ENCODE measurements around the gene CALD1.
"Not testable (repeated sequence)": the region's sequence is repeated elsewhere in the genome, so short reads cannot be mapped to it uniquely, and the experiment has no call there.

The CALD1 gene

DNA sequence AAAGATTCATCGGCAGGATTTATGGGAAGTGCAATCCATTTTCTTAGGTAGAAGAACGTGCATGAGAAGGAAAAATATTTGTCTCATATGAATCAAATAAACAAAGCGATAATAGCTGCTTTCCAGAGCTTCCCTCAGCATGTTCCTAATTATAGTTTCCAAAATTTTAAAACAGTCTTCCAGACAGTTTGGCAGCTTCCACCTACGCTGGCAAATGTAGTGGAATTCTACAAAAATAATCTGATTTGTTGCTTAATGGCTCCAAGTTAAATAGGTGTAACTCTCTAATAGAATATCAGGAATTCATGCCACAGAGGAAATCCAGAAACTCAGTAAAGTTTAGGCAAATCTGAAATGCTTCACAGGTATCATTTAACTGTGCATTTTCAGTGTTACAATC, 183.6 kb downstream of the CALD1 start:
- no peak for DNase-seq

DNA sequence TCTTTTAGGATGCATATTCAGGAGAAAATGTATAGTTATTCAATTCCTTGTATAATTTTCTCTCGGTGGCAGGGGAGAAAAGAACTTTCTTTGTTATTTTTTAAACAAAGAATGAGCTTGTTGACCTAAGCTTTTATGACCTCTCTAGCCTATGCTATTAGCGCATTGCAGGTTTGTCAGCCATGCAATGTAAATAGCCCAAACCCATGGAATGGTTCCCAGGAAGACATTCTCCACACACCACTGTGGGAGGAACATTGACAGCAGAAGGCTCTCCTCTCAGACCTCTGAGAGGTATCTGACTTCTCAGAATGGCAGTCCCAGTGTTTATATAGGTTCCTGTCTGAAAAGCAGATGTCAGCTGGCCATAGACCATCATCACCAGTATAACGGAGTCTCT, 187.3 kb downstream of the CALD1 start:
- DNase-seq: no peak

DNA sequence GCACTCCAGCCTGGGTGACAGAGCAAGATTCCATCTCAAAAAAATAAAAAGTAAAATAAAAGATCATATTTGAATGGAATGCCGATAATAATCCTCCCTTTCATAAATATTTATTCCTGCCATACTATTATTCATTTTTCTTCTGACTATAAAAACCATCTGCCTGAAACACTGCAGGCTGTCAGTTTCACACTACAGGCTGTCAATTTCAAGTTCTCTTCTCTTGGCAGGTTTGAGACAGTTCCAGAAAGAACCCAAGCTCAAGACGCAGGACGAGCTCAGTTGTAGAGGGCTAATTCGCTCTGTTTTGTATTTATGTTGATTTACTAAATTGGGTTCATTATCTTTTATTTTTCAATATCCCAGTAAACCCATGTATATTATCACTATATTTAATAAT, 188.7 kb downstream of the CALD1 start:
- no peak for DNase-seq

DNA sequence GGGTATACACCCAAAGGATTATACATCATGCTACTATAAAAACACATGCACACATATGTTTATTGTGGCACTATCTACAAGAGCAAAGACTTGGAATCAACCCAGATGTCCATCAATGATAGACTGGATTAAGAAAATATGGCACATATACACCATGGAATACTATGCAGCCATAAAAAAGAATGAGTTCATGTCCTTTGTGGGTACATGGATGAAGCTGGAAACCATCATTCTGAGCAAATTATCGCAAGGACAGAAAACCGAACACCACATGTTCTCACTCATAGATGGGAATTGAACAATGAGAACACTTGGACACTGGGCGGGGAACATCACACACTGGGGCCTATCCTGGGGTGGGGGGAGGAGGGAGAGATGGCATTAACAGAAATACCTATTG, 202.2 kb downstream of the CALD1 start:
- DNase-seq: not testable (repeated sequence)

DNA sequence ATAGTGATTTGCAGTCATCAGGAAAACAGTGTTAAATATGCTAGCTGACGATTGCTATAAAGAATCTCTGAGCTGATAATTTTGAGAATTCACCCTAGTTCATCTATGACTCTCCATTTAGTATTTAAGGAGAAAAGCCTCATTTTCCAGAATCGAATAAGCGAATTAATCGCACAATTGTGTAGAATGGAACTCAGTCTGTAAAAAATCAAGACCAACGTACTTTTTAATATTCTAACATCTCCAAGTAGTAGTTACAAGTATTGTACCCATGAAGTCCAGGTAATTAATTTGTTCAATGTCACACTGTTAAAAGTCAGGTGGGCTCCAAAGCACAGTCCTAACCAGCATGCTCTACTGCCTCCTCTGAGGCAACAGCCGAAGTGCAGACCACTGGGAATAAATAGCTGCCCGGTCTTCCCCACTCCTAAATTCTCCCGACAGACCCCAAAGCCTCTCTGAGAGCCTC, 206.5 kb downstream of the CALD1 start:
- DNase-seq: no peak

DNA sequence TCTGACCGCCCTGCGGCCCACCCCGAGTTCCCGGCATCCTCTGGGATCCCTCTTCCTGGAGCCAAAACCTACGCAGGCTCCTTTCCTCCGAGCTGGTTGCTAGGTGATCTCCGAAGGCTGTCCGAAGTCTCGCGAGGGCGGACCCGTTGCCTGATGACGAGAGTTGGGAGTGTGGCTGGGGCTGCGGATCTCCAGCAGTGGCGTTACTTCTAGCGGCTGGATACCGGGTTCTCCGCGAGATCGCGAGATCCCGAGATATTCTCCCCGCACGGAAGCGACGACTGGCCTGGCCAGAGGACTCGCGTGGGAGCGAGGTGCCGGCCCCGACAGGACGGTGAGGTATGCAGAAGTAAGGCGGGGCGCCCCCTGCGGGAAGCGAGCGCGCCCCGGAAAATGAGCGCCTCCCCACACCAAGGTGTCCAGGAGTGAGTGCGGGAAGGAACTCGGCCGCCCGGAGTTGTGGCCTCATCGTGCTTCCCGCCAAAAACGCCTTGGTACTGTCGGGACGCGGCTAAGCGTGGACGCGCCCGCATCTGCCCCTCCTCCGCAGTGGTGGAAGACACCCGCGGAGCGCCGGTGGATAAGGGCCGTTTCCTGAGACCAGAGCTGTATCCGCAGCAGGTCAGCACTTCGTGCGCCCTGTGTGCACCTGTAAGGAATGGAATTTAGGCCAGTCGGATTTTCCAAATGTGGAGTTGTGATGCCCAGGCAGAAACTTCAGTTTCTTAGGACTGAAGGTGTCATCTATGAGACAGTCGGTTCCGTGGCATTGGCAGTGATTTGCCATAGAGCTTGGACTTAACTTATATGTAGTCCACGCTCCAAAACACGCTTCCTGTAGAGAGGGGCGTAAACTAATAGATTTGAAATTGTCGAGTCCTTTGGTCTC, 207.2 kb downstream of the CALD1 start, which contains the start of gene AGBL3:
Gene AGBL3 (plus strand): TSS at position 146 of the 889 bp plus-strand sequence. CDS start 1,426 bp downstream, outside the sequence.
- DNase-seq: peak; percentile 90

DNA sequence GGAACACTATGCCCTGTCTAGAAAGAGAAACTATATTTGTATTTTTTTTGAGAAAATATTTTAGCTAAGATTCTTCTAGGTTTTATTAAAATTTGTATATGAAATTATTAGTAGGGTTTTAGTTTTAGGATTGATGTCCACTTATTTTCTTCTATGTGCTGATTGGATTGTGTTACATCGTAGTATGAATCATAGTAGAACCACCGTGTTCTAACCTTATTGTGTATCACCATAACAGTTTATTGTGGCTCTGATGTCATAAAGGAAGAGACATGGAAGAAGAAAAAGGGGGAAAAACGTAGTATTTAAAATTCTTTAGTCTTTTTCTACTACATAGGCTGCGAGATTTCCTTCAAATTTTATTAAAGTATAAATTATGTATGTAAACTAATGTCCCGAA, 208.7 kb downstream of the CALD1 start:
- DNase-seq: no peak

DNA sequence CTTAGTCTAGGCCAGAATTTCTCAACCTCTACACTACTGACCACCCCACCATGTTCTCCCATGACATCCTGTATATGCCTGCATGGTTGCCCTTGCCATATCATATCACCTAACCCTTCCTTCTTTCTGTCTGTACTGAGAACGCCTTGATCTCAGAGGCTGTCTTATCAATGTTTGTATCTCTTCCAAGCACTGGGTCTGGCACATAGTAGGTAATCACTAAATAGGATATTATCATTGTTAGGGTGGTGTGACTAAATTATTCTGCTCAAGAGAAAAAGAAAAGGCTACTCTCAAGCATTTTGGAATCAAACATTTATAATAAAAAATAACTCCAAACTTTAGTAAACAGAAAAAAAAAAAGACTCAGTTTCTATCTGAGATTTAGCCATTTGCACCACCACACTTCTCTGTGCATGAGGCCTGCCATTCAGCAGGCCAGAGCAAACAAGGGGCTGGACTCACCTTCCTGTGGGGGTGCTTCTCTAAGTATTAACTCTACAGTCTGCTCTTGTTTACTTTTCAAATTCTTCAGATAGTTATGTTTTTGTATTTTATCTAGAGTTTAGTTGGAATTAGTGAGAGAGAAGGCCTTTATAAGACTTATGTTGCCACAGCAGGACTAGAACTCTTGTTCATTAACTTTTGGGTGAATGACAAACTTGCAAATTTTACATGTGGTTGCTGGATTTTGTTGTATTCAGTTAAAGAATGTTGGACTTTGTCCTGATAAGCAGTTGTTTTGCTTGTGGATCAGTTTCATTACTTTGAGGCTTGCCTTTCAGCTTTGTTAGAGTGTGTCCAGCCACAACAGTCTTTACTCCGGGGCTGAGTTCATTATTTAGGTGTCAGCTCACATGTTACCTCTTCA, 212.3 kb downstream of the CALD1 start:
- DNase-seq: no peak

DNA sequence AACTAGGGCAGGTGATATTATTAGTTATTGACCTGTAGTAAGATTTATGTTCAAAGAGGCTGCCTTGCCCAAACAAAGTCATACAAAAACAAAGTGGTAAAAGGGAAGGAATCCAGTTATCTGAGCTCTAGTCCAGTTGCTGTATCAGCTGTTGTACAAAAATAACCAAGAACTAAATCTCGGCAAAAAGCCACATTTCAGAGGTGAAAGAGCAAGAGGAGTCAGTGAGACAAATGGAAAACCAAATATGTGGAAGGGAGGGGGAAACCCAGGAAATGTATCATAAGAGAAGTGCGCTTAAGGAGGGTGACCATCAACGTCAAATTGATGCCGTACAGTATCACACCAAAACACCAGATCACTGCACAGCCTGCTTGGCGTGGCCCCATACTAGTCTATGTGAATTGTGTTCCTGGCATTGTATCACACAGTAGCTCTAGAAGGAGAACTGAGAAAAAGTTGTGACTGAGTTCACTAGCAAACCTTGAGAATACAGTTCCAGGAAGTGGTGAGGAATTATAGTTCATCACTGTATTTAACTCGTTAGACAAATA, 213.3 kb downstream of the CALD1 start:
- no peak for DNase-seq

DNA sequence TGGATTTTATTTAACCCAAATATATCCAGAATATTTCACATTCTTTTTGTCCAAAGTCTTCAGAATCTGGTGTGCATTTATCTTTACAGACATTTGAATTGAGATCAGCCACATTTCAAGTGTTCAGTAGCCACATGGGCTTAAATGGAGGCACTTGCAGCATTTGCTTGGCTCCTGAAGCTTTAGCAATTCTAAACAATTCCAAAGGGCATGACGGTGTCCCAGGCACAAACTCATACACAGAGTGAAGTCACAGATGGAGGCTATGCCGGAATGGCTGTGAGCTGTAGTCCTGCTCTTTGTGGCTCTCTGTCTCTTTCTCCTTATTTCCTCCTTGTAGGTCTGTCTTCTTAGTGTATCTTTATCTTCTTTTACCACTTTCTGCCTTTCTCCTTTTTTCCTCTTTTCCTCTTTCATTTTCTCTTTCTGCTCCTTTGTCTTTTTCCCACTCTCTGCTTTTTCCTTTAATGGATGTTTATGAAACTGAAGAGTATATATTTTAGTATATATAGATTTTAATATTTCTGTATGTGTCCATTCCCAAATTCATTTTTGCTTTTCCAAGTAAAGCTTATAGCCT, 214.5 kb downstream of the CALD1 start:
- DNase-seq: no peak

DNA sequence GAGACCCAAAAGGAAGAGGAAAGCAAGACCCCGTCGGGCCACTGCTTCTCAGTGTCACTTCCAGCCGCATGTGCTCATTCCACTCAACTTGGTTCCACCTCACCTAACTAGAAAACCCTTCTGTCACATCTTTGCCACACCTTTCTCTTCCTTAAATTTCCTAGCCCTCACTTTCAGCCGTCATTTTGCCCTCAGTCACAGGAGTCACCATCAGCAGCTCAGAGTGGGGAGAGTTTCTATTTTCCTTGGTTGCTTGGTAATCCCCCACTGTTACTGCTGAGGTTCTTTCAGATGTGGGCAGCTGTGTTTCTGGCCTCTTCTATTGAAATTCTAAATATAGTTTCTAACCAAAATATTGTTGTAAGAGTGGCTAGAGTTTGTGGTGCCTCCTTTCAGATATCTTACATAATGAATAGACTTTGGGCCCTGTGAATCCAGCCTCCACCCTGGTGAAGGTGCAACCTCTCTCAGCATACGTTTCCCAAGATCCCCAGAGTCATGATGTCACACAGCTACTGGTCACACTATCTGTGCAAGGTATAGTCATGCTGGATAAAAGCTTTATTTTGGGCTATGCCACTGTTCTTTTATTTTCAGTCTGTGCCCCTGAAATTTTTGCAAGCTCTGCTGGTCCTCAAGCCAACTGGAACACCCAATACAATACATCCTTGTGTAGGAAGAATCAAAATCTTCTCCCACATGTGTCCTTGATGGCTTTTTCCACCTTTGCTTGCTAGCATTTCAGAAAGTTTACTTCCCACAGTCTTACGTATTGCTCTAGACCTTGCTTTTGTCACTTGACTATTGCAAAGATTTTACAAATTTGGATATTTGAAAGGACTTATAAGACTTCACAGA, 216.0 kb downstream of the CALD1 start:
- DNase-seq: no peak

DNA sequence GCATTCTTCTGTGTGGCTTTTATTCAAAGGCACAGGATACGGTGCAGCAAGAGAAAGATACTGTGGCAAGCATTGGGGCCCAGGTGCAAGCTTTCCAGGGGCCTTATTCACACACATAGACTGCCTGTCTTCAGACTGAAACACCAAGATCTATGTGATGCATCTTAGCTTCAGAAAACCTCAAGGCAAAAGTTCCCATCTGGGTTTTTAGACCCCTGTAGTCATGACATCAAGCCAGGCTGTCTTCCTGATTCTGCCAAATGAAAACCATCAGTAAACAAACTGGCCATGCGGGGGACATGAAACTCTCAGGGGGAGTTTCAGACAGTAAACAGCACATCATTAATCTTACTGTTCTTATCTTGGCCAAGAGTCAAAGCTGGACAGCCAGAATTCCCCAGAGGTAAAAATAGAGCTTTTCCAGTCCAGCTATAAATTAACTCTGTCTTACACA, 216.7 kb downstream of the CALD1 start:
- no peak for DNase-seq

DNA sequence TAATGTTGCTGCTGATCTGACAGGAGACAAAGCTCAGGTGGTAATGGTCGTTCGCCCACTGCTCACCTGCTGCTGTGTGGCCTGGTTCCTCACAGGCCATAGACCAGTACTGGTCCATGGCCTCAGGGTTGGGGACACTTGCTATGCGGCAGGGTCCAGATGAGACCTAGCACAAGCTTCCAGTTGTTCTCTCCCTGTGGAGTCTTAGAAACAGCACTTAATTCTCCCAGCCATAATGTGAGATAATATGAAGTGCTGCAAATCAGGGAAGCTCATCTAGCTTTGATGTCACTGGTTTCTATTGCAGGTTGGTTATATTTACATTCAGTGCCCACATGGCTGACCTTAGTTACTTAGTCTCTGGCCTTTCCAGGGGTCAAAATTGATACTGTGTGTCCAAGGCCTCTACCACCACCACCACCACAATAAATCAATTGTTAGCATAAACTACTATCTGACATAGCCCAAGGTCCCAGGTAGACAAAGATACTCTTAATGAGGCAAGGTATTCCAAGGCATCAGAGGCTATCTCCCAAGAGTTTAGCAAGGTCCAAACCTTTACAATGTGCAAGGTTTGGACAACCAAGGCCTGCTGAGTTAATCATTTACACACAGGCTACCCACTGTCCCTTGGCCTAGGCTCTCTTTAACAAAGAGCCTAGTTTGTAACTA, 217.9 kb downstream of the CALD1 start:
- no peak for DNase-seq

DNA sequence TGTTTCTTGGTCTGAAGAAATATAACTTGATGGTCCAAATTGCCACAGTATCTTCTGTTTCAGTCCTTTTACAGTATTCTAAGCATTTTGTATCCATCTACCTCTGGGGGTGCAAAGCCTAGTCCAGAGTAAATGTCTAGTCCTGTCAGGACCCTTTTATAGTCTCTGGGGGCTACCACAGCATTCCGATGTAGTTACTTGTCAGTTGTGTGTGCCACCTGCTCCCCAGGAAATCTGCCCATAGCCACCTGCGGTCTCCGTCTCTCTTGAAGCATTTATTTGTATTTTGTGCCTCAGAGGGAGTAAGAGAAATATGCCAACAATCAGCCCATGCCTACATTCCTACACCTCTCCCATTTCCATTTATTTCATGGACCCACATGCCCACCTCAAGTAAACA, 219.7 kb downstream of the CALD1 start:
- no peak for DNase-seq

DNA sequence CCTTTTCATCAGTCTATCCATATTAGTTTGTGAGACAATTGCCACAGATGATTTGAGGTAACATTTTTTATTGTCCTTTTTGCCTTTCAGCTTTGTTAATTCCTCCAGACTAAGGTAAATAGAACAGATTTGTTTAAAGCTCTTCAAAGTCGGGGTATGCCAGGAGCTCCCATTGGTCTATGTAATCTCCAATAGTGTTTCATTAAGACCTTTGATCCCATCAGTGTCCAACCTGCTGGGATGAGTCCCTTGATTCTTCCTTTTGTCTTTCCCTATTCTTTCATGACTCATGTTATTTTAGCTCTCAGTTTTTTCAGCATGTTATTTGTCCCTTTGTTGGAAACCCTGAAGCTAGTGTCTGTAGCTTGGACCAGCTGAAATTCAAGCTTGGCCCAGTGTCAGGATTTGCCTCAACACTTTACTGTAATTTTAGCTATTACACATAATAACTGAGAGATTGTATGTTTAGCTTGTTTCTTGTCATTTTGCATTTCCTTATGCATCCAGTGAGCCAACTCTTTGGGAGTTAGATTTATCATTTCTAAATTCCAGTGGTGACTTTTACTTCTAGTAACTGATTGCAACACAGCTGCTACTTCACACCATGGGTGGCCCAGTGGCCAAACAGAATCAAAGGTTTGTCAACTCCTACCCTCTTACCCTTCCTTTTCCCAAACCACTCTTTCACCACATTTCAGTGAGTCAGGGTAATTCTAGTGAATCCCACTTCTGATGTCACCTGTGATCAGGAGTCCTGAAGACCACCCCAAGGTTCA, 222.1 kb downstream of the CALD1 start:
- DNase-seq: no peak

DNA sequence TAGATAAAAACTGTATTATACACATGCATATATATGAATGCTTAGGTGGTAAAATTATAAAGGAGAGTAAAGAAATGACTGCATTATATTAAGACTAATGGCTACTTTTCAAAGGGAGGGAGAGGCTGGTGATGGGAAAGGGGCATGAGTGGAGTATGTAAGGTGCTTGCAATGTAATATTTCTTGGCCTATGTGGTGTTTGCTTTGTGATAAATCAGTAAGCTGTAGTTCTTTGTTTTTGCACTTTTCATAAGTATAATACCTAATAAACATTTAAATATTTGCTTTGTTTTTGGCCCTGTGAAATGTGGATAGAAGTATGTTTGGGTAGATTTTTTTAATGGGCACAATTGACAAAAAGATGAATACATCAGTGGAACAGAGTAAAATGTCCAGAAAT, 232.8 kb downstream of the CALD1 start:
- DNase-seq: no peak
